GM21526 (cell line): Measurements from ENCODE around the gene PHF14.
"Not testable (repeated sequence)": the region's sequence is repeated elsewhere in the genome, so short reads cannot be mapped to it uniquely, and the experiment has no call there.

Source experiments
- ATAC-seq: cut with Tn5 transposase; IDR thresholded peaks from one replicate; pipeline ENCODE4 v1.9.1; 2021; ENCODE audit warnings: moderate library complexity; ENCODE audit not compliant: unreplicated experiment, low FRiP score

Gene PHF14, protein sequence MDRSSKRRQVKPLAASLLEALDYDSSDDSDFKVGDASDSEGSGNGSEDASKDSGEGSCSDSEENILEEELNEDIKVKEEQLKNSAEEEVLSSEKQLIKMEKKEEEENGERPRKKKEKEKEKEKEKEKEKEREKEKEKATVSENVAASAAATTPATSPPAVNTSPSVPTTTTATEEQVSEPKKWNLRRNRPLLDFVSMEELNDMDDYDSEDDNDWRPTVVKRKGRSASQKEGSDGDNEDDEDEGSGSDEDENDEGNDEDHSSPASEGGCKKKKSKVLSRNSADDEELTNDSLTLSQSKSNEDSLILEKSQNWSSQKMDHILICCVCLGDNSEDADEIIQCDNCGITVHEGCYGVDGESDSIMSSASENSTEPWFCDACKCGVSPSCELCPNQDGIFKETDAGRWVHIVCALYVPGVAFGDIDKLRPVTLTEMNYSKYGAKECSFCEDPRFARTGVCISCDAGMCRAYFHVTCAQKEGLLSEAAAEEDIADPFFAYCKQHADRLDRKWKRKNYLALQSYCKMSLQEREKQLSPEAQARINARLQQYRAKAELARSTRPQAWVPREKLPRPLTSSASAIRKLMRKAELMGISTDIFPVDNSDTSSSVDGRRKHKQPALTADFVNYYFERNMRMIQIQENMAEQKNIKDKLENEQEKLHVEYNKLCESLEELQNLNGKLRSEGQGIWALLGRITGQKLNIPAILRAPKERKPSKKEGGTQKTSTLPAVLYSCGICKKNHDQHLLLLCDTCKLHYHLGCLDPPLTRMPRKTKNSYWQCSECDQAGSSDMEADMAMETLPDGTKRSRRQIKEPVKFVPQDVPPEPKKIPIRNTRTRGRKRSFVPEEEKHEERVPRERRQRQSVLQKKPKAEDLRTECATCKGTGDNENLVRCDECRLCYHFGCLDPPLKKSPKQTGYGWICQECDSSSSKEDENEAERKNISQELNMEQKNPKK

DNA sequence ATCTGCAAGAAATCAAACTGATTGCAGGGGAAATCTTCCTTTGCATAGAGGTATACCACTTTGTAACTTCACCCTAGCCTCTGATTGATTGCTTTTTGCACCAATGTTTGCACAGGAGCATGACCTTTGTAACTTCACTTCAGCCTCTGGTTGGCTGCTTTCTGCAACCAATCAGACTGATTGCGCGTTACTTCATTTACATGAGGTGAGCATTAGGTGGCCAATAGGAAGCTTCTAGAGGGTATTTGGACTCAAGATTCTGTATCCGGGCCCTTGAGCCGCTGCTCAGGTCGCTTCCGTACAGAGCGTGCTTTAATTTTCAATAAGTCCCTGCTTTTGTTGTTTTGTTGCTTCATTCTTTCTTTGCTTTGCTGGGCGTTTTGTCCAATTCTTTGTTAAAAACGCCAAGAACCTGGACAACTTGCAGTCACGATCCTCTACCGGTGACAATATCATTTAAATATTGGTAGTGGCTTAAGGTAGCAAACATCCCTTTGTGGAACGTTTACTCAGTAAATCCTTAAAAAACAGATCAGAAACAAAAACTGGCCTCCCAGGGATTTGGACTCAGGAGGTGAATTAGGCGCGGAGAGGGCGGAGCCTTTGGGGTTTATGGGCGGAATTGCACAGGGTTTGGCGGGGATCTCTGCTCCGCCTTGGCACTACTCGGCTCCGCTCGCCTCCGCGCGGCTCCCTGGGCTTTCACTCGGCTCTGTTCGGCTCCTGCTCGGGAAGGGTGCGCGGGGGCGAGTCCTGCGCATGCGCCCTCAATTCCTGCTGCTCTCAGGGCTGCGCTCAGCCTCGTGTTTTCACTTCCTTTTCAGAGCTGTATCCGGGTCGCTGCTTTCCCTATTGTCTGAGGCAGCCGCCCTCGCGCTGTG, at the start of gene PHF14:
PHF14 (plus strand) TSS at position 812 of the 881 bp plus-strand sequence. CDS start 452 bp downstream, outside the sequence.
- peak; percentile 98 for ATAC-seq

DNA sequence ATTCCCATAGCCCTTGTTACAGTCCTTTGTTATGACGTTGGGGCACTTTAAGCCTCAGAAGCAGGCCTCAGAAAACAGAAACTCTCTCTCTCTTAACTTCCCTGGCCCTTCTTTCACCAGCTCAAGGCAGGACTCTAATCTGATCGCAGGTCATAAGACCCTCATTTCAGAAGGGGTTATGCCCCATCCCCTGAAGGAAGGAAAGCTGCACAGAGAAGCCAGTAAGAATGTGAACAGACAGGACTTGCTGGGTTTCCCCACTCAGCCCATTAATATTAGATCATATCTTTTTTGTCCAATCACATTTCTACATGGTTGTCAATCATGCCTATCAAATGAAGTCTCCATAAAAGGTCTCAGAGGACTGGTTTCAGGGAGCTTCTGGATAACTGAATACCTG, 49.3 kb upstream of the PHF14 start:
- ATAC-seq, result no peak

DNA sequence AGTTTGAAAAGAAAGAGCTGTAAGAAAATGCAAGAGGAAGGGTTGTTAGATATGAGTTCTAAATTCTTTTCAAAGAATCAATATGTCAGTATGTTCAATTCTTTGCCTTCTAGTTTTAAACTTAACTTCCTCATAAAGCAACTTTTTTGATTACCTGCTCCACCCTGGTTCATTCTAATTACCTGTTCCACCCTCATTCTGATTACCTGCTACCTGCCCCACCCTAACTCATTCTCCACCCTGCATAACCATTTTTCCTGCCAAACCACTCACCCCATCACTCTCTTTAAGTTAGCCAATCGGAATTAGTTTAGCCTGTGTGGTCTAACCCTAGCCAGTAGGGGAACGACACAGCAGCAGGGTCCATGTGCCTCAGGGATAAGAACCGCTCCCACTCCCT, 45.5 kb upstream of the PHF14 start:
- ATAC-seq, result not testable (repeated sequence)

DNA sequence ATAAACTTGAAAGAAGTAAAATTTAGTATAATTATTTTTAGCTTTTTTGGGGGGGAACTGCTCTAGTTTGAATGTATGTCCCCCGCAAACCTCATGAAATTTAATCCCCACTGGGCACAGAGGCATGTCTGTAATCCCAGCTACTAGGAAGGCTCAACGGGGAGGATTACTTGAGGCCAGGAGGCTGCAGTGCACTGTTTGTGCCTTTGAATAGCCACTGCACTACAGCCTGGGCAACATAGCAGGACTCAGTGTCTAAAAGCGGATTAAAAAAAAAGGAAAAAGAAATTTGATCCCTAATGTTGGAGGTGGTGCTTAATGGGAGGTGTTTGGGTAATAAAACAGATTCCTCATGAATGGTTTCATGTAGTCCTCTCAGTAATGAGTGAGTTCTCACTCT, 43.1 kb upstream of the PHF14 start:
- ATAC-seq, result no peak

DNA sequence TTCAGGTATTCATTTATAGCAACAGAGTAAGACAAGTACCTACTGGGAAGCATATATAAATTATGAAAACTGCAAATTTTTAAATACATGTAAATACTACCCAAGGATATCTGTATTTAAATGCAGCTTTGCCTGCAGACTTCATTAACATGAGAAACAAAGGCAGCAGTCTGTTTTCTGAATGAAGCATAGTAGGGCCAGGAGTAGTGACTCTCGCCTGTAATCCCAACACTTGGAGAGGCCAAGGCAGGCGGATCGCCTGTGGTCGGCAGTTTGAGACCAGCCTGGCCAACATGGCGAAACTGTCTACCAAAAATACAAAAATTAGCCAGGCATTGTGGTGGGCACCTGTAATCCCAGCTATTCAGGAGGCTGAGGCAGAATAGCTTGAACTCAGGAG, 42.5 kb upstream of the PHF14 start:
- ATAC-seq, result no peak

DNA sequence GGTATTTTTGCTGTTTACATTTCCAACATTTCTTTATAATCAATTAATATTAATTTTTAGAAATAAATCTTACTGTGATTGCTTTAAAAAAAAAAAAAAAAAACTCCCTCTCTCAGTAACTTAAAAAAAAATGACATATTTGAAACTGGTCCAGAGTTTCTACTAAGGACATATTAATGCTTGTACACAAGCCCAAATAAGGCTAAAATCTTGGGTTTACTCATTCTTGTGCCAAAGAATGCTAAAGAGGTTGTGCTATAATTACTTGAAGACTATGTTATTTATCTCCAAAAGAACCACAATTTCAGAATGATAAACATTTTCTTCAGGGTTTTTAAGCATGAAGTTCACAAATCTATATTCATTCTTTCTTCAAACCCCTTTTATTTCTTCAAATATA, 39.4 kb upstream of the PHF14 start:
- no peak for ATAC-seq

DNA sequence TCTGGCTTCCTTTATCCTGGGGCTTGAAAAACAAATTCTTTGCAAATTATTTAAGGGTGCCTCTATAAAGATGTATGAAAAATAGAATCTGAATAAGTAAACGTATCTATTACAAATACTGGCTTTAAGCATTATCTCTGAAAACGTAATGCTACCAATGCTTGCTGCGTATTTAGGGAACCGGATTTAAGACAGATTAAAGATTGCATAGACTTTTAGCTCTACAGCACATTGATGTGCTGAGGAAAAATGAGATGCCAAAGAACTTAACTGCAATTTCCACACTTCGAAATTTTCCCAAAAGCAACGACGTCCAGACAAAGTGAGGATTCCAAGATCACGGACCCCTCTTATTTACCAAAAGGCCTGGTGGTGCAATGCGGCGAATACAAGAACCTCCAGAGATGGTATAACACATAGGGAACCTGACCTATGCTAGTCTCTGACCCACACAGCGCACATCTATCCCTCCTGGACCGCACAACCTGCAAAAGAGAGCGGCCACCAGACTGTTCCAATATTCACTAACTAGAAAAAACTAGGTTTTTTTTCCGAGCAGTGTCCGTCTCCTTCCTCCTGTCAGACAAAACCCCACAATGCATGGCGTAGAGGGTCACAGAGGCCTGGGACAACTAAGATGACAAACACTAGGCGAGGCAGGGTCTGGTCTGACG, 34.3 kb upstream of the PHF14 start:
- peak; percentile 26 for ATAC-seq

DNA sequence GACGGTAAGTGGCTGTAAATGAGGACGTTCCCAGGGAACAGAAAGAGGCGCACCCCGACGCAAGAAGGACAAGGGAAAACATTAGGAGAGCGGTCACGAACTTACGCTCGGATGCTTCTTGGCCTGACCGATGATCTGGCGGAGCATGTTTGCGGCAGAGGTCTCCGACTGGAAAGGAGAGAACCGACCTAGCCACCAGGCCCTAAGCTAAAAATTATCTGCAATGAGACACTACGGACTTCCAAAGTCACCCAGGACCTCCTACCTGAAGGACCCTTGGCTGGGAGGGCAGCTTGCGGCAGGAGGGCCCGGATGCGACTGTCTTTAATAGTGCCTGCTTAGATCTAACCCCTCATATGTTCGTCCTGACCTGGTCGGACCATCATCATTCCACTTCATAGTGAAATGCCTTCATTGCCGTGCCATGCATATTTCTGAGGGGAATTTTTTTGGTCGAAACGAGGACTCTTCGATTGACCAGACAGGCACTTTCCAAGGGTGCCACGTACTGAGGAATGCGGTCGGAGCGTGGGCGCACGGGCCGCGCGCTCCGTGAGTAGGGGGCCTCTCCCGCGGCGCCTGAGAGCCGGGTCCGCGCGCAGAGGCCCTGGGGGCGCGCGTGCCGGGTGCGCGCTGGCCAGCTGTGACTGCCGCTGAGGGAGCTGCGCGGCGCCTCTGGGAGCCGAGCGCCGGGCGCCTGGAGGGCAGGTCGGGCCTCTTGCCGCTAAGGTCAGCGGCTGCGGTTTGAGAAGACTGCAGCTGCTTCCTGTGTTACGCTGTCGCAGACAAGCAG, 33.6 kb upstream of the PHF14 start:
- peak; percentile 93 for ATAC-seq

DNA sequence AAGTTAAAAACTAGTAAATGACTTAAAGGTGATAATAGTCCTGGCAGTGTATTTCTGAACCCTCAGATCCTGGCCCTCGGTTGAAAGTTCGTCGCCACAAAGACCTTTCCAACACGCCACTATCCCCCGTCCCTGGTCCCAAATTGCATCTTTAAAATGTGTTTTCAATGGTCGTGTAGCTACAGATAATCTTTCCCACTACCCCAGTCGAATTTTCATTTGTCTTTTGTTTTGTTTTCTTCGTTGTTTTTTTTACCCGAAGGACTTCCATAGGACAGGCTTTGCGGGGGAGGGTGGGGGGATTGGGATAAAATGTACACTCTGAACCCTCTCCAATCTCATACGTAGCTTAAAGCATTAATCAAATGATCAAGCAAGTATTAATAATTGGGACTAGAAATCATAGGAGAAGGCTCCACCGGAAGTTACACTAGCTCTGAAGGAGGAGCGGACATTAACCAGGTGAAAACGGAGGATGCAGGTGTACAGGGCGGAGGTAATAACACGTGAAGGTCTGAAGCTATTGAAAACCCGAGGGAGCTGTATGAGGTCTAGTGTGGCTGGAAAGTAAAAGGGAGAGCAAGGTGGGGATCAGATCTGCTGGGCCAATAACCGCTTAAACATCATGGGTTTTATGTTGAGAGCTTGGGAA, 32.8 kb upstream of the PHF14 start:
- no peak for ATAC-seq

DNA sequence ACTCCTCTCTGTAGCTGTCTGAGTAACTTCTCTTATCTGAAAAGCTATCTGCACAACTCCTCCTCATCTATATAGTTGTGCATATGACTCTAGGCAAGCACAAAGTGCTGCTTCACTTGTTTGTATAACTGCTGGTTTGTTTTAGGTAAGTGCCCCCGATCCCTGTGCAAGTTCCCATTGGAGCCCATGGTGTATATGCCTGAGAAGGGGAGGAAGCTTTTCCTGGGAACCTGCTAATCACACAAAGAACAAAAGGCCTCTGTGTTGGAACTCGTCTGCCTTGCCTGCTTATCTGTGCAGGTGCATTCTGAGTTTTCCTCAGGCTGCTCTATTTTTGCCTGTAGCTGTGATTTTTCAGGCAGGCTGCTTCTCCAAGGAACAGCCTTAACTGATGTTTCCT, 23.2 kb upstream of the PHF14 start:
- ATAC-seq, result no peak

DNA sequence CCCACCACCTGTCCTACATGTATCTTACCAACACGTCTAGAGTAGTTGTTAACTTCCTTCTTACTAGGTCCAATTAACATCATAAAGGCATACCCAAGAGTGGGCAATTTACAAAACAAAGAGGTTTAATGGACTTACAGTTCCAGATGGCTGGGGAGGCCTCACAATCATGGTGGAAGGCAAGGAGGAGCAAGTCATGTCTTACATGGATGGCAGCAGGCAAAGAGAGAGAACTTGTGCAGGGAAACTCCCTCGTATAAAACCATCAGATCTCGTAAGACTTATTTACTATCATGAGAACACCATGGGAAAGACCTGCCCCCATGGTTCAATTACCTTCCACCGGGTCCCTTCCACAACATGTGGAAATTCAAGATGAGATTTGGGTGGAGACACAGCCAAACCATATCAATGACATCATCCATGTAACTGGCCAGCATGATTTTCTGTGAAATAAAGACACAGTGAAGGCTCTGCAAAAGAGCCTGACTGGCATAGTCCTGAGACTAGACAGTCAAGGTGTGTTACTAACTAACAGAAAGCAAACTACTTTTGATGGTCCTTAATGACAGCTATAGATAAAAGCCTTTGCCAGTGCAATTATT, 22.6 kb upstream of the PHF14 start:
- ATAC-seq, result not testable (repeated sequence)

DNA sequence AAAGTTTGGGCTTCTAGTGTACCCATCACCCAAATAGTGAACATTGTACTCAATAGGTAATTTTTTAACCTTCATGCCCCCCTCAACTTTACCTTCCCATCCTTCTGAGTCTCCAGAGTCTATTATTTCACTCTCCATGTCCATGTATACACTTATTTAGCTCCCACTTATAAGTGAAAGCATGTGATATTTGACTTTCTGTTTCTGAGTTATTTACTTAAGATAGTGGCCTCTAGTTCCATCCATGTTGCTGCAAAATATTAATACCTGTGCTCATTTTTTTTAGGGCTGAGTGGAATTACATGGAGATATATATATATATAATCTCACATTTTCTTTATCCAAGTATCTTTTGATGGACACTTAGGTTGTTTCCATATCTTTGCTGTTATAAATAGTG, 21.1 kb upstream of the PHF14 start:
- no peak for ATAC-seq

DNA sequence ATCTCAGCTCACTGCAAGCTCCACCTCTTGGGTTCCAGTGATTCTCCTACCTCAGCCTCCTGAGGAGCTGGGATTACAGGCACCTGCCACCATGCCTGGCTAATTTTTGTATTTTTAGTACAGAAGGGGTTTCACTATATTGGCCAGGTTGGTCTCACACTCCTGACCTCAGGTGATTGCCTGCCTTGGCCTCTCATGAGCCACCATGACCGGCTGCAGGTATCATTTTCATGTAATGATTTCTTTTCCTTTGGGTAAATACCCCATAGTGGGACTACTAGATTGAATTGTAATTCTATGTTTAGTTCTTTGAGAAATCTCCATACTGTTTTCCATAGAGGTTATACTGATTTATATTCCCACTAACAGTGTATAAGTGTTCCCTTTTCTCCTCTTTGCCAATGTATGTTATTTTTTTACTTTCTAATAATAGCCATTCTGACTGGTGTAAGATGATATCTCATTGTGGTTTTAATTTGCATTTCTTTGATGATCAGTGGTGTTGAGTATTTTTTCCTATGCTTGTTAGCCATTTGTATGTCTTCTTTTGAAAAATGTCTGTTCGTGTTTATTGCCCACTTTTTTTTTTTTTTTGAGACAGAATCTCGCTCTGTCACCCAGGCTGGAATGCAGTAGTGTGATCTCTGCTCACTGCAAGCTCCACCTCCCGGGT, 20.5 kb upstream of the PHF14 start:
- not testable (repeated sequence) for ATAC-seq

DNA sequence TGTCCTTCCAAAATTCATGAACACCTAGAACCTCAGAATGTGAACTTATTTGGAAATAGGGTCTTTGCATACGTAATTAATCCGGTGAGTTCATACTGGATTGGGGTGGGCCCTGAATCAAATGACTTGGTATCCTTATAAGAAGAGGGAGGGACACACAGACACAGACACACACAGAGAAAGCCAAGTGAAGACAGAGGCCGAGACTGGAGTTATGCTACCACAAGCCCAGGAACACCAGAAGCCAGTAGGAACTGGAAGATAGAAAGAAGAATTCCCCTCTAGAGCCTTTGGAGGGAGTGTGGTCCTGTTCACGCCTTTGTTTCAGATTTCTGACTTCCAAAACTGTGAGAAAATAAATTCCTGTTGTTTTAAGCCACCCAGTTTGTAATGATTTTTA, 17.1 kb upstream of the PHF14 start:
- no peak for ATAC-seq

DNA sequence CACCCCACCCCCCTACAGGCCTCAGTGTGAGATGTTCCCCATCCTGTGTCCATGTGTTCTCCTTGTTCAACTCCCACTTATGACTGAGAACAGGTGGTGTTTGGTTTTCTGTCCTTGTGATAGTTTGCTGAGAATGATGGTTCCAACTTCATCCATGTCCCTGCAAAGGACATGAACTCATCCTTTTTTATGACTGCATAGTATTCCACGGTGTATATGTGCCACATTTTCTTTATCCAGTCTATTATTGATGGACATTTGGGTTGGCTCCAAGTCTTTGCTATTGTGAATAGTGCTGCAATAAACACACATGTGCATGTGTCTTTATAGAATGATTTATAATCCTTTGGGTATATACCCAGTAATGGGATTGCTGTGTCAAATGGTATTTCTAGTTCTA, 13.4 kb upstream of the PHF14 start:
- not testable (repeated sequence) for ATAC-seq

DNA sequence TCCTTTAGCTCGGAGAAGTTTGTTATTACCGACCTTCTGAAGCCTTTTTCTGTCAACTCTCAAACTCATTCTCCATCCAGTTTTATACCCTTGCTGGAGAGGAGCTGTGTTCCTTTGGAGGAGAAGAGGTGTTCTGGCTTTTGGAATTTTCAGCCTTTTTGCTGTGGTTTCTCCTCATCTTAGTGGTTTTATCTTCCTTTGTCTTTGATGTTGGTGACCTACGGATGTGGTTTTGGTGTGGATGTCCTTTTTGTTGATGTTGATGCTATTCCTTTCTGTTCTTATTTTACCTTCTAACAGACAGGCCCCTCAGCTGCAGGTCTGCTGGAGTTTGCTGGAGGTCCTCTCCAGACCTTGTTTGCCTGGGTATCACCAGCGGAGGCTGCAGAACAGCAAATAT, 8.7 kb upstream of the PHF14 start:
- ATAC-seq, result not testable (repeated sequence)

DNA sequence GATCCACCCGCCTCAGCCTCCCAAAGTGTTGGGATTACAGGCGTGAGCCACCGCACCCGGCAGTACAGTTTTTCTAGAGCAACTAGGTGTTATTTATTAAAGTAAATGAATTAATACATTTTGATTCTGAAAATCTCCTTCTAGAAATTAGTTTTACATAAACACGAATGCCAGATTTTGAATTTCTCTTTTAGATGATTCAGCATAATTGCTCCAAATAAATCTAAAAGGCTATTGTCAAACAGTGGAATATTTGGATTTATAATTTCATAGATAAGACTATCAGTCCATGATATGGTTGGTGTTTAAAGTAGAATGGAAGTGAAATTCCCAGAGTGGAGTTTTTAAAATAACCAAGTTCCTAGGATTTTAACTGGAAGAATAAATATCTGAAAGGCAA, 1.5 kb upstream of the PHF14 start:
- no peak for ATAC-seq
